HG02623 (cell line): ENCODE measurements around the gene TBX15.

Source experiments
- ATAC-seq: cut with Tn5 transposase; IDR thresholded peaks from one replicate; pipeline ENCODE4 v1.9.1; 2021; ENCODE audit warnings: moderate library complexity; ENCODE audit not compliant: unreplicated experiment

The TBX15 gene

DNA sequence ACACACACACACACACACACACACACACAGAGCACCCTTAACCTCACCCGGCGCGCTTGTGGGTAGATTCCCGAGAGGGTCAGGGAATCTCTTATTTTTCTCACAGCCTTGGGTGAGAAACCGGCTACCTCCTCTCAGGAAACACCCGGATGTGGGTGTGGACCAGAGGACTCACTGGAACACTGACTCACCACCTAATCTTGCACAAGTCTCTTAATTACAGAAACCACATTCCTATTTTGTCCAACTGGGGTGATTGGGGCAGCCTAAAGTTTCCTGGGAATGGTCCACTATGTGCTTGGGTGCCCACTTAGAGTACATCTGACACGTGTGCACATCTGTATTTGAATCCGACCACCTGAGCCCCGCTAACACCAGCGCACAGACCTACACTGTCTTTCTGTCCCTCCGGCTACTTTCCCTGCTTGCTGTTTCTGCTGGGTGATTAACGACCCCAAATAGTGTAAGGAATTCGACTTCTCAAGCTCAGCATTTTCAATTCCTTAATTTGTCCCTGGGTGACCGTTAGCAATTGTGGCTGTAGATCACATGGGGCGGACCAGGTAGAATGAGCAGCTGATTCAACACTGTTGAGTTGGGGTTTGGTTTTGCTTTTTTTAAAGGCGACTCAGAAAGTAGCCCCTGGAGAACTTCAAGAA is 14.0 kb upstream of the TBX15 start:
- ATAC-seq, result no peak

DNA sequence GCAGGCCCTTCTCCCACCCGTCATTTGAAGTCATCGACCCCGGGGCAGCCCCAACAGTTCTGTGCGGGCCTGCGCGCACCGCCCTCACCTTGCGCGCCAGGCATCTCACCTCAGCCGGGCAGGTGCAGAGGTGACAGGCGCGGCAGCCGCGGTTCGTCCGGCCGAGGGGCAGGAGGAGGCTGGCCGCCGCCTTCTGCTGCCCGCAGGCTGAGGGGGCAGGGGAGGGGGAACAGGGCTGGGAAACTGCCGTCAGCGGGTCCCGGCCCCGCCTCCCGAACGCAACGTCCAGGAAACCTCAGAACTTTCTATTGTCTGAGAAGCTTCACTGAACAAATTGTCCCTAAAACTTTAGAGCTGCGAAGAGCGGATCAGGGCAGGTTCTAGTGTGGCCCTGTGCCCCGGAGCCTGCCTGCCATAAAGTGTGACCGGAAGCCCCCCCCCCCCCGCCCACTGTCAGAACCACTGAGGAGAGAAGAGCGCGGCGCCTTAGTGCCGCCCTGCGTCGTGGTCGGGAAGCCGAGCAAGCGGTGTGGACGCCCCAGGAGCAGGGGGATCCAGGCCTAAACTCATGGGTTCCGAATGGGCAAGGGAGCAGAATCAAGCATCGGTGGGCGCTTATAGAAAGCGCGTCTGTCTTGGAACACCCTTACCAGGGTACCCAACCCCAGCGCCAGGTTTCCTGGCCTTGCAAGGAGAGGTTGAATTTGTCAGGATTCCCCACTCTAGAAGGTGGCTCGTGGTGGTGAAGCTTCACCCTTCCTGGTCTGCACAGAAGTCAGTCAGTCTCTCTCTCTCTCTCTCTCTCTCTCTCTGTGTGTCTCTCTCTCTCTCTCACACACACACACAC is 13.3 kb upstream of the TBX15 start:
- no peak for ATAC-seq

DNA sequence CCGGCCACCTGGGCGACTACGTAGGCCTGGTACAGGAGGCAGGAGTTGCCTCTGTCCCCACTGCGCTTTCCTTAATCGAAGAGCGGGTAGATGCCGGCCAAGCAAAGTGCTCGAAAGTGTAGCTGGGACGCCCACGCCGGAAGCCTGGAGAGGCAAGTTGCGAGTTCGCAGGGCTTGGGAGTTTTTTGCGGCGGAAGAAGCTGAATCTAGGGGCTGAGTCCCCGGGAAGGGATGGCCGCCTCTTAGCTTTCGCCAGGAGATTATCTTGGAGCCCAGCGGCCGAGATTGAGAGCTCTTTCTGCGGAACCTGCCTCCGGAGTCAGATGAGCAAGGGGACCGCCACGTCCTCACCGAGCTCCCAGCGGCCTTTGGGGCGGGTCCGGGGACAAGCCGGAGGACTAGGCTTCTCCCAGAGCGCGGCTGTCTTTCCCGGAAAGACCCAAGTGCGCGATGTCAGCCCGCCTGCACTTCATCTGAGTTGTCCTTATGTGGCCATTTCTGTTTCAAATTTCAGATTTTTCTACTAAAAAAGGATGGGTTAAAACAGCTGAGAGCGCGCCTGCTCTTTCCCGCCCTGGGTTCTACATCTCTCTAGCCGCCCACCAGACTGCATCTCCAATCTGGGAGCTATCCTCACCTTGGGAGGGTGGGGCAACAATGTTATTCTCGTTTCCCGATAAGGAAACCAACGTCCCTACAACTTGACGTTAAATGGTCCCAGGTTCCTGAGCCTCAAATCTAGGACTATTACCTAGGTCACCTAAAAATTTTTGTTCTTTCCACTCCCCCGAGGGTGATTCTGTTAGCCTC is 12.4 kb upstream of the TBX15 start:
- ATAC-seq, result no peak

DNA sequence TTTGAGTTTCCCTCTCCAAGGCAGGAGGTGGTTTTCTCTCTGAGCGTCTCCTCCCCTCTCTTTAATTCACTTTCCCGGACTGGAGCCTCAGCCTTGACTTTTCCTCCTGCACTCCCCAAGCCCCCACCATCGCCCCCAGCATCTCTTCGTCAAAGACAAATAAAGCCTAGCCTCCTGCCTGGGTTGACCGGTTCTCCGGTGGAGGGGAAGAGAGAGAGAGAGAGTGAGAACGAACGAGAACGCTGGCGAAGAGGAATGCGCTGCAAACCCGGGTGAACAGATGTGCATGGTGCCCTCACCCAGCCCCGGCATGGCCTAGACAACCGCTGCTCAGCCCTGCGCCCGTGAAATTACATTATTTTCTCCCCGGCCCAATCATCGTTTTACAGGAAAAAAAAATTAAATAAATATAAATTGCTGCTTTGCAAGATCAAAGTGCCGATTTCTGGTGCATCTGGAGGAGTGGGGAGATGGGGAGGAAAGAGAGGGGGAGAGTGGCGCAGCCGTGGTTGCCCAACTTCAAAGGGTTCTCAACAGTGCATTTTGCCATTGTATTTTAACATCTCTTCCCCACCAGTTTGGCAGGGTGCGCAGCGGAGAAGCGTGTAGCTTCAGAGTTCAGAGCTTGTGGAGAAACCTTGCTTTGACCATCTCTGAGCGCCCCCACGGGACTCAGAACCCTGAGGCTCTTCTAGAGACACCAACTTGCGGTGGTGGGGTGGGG is 11.4 kb upstream of the TBX15 start:
- no peak for ATAC-seq

- no peak for ATAC-seq
Measured at GRCh38 chr1:118998171-118998570, 10.0 kb upstream of the TBX15 start.

GRCh38 chr1:118997225-118997624 is 9.1 kb upstream of the TBX15 start:
- no peak for ATAC-seq

GRCh38 chr1:118995312-118996016 is 7.3 kb upstream of the TBX15 start:
- ATAC-seq, result no peak

- no peak for ATAC-seq
Measured at GRCh38 chr1:118993700-118994026, 5.5 kb upstream of the TBX15 start.

DNA sequence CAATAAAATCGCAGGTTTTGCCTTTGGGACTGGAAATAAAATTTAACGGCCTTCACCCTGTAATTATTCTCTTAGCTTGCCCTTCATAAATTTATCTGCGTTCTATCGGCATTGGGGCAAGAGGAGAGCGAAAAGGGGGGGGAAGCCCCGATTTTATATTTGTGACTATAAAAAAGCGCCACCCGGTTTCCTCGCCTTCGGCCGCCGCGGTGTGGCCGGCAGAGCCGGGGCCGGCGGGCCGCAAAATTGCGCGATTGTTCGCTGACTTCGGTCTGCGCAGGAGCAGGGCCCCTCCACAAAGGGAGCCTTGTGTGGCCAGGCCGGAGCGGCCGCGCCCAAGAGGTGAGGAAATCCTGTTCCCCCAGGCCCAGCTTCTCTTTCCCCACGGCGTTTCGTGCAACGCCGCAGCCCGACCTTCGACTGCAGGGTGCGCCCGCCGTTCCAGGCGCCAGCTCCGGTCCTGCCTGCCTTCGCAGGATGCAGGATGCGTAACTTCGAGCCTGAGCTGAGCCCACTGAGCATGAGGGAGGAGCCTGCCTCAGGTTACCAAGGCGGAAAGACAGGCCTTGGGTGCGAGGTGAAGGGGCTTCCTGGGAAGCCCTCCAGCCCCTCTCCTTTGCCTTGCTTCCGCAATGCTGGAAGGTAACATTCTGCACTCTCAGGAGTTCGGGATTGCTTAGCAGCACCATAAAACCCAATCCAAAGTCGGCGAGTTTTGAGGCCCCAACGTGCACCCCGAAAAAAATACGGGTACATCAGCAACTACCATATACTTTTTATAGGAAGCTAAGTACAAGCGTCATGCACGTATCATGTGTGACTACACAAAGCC is 4.9 kb upstream of the TBX15 start:
- ATAC-seq, result no peak

DNA sequence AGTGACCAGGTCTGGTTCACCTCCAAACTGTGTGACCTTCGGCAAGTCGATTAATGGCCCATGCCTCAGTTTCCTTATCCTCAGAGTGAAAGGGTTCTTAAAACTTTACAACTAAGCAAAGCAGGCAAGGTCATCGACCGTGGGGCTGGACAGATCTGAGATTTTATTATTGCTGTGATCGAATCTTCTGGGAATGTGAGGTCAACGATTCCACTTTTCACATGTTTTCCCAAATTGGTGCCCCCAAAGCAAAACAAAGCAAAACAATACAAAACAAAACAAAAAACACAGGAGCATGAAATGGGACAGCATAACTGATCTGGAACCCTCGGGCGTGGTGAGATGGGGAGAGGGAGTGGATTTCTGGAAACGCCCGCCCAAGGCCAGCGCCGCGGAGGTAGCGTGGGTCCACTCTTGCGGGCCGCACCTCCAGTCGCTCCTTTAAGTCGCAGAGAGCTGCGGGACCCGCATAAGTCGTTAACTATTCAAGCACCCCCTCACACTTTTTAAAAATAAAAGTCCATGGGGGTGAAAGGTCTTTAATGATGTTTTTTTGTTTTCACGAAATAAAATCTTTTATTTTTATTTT is 4.2 kb upstream of the TBX15 start:
- no peak for ATAC-seq

- ATAC-seq, result no peak
Measured at GRCh38 chr1:118991448-118991847, 3.3 kb upstream of the TBX15 start.

- no peak for ATAC-seq
Measured at GRCh38 chr1:118990513-118991152, 2.5 kb upstream of the TBX15 start.

DNA sequence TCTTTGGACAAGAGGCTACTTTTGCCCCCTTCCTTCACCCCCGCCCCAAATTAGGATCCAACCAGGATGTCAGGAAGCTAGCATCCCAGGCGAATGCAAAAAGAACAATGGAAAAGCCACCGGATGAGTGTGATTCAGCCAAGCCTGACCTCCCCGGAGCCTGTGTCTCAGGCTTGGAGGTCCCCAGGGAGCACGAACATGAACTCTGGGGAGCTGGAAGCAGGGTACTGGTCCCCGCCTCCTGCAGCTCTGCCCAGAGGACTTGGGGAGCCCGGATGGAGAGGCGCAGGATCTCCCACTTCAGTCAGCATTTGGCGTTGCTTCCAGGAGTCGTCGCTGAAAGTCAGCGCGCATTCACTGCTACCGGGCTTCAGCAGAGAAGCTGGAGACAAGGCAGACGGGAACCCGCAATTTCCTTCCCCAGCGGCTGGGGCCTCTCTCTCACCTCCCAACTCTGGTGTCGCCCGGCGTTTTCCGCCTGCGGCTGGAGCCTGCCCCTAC is 1.8 kb upstream of the TBX15 start:
- ATAC-seq, result no peak

- ATAC-seq, result no peak
Measured at GRCh38 chr1:118989006-118989815, 1.1 kb upstream of the TBX15 start.

GRCh38 chr1:118987468-118988185 is 516 bp downstream of the TBX15 start:
- no peak for ATAC-seq

DNA sequence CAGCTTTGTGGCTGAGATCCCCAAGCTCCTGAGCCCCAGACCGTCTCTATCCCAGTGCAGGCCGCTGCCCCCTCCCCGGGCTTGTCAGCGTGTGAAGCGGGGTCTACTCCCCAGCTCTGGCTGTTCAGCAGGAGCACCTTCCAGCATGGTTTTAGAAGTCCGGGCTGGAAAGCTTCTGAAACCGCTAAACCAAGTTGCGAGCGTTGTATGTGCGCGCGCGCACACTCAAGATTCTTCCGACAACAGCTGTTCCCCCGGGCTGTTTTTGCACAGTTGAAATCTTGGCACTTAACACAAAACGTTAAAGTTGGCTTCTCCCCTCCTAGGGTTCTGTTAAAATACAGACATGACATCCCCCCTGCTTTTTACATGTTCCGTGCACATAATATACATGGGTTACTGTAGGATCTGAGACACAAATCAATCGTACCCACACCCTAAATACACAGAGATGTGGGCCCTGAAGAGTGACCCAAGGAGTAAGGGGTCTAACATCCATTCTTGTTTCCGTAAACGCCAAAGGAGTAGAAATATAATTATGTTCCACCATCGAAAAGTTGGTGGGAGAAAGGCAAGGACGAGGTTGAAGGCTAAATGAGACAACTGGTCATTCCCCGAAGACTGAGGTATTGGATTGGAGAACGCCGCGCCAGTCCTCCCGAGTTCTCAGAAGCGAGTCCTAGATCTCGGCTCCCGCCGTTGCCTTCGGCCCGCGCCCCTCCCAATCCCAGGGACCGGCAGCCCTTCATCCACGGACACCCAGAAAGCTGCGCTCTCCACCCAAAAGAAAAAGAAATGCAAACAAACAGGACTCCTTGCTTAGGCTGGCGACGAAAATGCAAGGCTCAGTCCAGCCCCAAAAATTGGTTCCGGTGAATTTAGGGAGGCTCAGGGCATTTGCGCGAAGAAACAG is 1.3 kb downstream of the TBX15 start:
- no peak for ATAC-seq
